Activated CD4-positive, alpha-beta T cell treated with anti-CD3 and anti-CD28 coated beads, Interleukin-2, amount 50 U/mL, for 24 hours (primary cell): ENCODE measurements around the gene SMIM12.

Experiments
- DNase-seq, 2 donors: peaks; one replicate each; pipeline ENCODE4 v3.0.0-alpha.2; 2020; ENCODE audit warnings: low read depth in 1 of 2, low spot score in 1 of 2

The SMIM12 gene

GRCh38 chr1:34874296-34874952, 14.9 kb upstream of the SMIM12 start:
- DNase-seq: no peak

DNA sequence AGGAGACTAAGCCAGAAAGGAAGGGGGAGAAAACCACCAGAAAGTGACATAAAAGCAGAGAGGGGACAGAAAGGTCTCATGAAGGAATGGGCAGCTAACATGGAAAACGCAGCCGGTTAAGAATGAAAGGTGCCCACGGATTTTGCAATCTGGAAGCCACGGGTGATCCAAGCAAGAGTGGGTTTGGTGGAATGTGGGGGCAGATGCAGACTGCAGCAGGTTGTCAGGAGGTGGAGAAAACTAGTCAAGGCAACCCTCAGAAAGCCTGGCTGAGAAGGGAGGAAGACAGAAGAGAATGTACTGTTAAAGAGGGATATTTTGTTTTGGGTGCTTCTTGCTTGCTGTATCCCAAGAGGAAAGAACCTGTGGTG, 12.6 kb upstream of the SMIM12 start:
- DNase-seq: no peak

- no peak for DNase-seq
These were observed 12.0 kb upstream of the SMIM12 start for GRCh38 chr1:34871443-34872132.

DNA sequence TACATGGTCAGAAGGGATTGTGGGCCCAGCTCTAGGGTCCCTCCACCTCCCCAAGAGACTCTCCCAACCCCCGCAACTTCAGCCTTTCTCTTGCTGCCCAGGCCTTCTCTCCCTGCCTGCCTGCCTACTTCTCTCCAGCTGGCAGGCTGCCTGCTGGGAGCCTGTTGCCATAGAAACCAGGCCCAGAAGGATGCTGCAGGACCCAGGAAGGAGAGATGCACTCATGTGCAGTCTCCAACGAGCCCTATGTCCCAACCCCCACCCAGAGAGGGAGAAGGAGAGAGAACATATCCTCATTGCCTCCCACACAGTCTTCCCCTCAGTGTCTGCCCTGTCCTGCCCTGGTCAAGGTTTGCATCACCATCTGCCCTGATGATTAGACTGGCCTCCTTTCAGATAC, 10.8 kb upstream of the SMIM12 start:
- no peak for DNase-seq

GRCh38 chr1:34869760-34870159, 10.2 kb upstream of the SMIM12 start:
- DNase-seq: no peak

DNA sequence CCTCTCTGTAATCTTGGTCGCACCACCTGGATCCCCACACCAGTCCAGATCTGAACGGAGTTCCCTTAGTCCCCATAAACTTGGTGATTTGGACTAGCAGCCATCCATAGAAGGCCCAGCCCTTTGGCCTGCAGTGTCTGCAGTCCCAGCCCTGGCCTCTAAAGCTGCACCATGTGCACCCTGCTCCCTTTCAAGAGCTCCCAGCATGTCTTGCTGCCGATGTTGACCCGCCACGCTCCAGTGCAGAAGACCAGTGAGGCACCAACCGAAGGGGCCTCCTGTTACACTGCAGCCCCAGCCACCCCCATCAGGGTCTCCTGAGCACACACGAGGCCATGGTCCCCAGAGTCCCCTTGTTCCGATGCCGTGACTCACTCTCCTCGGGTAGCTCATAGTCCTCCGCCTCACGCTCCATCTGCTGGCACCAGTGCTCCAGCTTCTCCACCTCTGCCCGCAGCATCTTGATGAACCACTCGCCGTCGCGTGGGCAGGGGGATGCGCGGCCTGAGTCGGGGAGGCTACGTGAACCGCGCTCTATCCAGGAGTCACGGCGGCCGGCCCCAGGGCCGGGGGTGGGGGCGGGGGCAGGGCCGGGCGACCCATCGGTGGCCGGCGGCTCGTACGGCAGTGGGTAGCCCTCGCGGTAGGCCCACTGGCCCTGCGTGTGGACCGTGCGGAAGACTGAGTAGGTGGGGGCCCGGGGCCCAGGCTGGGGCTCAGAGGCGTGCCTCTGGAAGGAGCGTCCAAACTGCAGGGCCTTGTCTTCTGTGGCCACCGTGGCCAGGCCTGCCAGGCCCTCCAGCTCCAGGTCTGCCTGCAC, 8.9 kb upstream of the SMIM12 start:
- no peak for DNase-seq

GRCh38 chr1:34867415-34867814, 7.9 kb upstream of the SMIM12 start:
- DNase-seq: no peak

DNA sequence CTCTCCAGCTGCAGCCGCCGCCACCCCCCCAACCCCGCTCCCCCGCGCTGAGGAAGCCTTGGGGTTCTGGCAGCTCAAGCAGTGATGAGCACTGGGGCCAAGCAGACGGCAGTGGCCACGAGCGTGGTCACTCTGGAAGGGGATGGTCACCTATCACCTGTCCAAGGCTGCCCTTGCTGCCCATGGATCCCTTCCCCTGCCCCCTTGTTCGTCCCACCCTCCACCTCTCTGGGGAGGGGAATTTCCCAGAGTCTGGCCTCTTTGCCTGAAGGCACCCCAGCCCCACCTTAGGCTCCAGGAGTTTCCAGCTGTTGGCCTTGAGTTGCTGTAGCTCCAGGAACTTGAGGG, 7.2 kb upstream of the SMIM12 start:
- no peak for DNase-seq

DNA sequence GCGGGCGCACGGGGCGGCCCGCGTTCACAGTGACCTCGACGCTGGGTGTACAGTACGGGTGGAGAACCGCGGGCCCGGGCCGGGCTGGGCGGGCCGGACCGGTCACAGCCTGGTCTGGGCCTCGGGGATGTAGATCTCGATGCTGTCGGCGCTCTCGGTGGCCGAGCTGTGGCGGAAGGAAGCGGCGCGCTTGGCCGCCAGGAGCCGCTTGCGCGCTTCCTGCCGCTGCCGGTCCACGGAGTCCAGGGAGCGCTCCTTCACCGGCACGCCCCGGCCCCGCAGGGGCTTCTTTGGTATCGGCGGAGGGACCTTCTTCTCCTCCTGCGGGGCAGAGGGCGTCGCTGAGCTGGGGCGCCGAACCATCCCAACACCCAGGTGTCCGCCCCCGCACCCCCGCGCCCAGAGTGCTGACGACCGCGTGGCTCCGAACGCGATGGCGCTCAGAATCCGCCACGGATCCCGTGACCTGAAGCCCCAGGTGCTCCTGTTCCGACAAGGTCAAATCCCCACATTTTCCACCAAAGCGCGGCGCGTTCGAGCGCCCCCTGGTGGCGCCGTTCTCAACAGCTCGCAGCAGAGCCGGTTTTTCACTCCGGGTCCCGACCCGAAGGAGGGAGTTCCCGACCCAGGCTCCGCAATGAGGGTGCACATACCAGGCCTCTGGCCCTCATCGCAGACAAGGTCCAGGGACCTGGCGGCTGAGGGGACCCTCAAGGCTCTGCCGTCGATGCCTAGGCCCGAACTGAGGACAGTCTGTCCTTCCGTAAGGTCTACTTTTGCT, 6.6 kb upstream of the SMIM12 start:
- peak; percentile 93 to 98 for DNase-seq

DNA sequence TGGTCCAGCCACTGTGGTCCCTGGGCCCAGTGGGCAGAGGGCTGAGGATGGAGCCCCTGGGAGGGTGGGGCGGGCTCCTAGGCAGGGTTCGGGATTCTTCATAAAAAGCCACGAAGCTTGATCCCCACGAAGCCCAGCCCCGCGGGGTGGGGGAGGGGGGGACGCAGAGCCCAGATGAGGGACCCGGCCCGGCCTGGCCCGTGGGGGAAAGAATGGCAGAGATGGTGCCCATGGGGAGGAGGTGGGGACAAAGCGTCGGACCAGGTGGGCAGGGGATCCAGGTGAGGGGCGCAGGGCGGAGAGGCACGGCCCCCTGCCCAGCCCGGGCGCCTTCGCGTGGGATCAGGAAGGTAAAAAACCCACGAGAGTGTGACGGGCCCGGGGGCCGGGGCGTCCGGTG, 6.0 kb upstream of the SMIM12 start:
- no peak for DNase-seq

DNA sequence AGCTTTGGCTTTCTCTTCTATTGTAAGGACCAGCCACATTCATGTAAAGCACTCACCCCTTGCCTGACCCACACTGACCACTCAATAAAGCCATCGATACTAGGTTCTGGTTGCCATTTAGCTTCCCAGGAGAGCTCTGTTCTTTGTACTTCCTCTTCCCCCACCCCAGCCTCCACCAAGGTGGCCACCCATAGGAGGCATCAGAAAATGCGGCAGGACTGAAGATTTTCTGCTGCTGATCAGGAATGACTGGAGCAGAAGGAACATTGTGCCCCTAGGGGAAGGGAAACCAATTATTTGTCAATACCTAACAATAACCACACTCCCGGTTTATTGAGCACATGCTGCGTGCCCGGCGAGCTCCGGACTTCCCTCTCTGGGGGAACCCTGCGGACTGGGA, 5.2 kb upstream of the SMIM12 start:
- no peak for DNase-seq

DNA sequence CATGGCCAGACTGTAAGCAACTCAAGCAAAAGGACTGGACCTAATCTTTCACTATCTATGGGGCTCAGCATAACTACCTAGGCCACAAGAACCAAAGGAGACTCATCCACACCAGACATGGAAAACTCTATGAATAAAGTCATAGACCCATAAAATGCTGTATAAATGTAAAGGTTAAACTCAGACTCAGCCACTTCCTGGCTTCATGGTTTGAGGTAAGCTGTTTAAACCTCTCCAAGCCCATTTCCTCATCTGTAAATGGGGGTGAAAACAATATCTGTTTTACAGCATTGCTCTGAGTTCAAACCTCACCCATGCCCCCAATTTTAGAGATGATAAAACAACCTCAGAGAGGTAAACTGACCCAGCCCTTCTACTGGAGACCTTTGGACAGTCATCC, 4.0 kb upstream of the SMIM12 start:
- no peak for DNase-seq

DNA sequence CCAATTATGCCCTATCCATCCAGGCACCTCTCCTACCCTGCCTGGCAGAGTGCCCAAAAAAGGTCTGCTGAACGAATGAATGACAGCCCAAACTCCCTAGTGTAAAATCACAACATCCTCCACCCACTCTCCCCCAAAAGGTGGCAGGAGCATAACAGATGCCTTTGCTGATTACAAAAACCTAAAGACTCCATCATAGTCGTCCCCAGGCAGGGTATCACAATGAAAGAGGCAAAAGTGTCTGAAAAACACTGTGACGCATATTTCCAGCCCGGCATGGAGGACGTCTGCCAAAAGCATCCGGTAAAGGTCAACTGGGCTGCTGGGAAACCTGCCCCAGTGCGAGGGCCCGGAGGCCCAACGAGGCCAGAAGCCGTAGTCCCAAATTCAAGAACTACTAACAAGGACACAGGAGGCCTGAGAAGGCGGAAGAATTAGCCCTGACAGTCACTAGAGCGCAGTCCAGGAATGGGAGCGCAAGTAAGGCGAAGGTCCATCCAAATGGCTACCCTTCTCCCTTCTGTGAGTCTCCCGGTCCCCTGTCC, 576 bp downstream of the SMIM12 start:
- peak in 1 of 2 donors; percentile 17 for DNase-seq

DNA sequence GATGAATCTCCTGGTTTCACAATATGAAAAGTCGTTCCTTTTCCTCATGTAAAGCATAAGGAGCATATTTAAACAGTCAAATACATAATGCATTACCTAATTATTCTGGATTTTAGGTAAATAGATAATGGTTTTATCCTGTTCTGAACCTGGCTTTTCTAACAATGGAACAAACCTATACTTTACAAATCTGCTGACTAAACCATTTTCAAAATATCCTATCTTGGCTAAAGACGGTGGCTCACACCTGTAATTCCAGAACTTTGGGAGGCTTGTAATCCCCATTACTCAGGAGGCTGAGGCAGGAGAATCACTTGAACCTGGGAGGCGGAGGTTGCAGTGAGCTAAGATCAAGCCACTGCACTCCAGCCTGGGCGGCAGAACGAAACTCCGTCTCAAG, 2.9 kb downstream of the SMIM12 start:
- no peak for DNase-seq

GRCh38 chr1:34852677-34853217, 6.8 kb downstream of the SMIM12 start:
- peak; percentile 72 to 88 for DNase-seq

- DNase-seq: no peak
These were observed 8.0 kb downstream of the SMIM12 start for GRCh38 chr1:34851431-34852105.

- no peak for DNase-seq
These were observed 9.2 kb downstream of the SMIM12 start for GRCh38 chr1:34850382-34850781.

DNA sequence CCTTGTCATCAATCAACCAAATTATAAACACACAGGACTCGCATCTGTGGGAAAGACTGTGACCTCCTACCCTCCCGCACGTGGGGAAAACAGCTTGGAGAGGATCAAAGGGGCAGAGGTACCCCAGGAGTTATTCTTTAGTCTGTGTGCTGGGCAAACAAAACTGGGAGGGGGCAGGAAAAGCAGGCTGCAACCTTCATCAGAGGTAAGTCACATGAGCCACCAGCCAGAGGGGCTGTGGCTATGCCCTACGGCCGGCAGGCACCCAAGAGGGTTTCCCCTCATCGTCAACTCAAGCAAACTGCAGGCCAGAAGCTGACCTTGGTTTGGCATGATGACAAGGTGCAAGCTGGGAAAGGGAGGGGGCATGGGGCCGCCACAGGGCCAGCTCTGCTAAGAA, 12.5 kb downstream of the SMIM12 start:
- DNase-seq: no peak

DNA sequence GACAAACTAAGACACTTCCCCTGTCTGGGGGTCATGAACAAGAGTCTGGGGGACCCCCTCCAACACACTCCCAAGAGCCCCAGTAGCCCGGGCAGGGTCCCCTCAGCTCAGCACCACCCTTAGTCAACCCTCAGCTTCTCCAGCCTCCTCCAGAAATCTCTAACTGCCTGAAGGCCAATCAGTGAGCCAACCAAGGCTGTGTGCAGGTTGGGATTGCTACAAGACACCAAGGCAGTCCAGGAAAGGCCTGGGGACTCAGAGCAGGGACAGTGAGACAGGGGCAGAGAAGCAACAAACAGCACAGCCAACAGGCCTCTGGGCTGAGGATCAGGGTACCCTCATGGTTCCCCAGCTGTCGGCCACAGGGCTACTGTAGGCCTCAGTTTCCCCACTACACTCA, 13.3 kb downstream of the SMIM12 start:
- no peak for DNase-seq

GRCh38 chr1:34845131-34845901, 14.2 kb downstream of the SMIM12 start:
- no peak for DNase-seq
